Measurements from ENCODE around the gene TRERF1. TPM values are rescaled to one million over a fixed set of nuclear protein-coding genes. Genes with fewer than 3 reads are reported as not detected.

The TRERF1 gene
- total and polyA plus RNA-seq, 2 experiments from 2014 or later, result 6.4 to 8.7 TPM

GRCh38 chr6:42304053-42304712, 147.5 kb downstream of the TRERF1 start:
- H3K27ac ChIP-seq, result no peak overlapping the region
- H3K4me1 ChIP-seq (ENCODE audit: low read depth), result peaks cover 2% of the 10 kb centered on the region
- H3K36me3 ChIP-seq, result no peaks in the 10 kb centered on the region
- no peak for TF ChIP-seq CTCF (IDR thresholded peaks at IDR 0.05; ENCODE audit: low read depth, low read length)
- H3K4me3 ChIP-seq, result no peak overlapping the region
- no peaks in the 10 kb centered on the region for H3K27me3 ChIP-seq
- DNase-seq (ENCODE audit: low read depth in 1 of 2, low spot score in 1 of 2), result no peak
- H3K9me3 ChIP-seq (ENCODE audit: low read depth), result no peaks in the 10 kb centered on the region

- Histone ChIP-seq H3K4me3 (no peak overlapping the region), H3K27ac (no peak overlapping the region), H3K36me3 (no peaks in the 10 kb centered on the region), H3K4me1 (ENCODE audit: low read depth) (peaks cover 2% of the 10 kb centered on the region), H3K27me3 (no peaks in the 10 kb centered on the region), H3K9me3 (ENCODE audit: low read depth) (no peaks in the 10 kb centered on the region)
- peak in 1 of 2 donors; percentile 50 for DNase-seq (ENCODE audit: low read depth in 1 of 2, low spot score in 1 of 2)
- TF ChIP-seq CTCF (IDR thresholded peaks at IDR 0.05; ENCODE audit: low read depth, low read length), result no peak
These were observed 149.3 kb downstream of the TRERF1 start for GRCh38 chr6:42302411-42302810.

- Histone ChIP-seq H3K4me1 (ENCODE audit: low read depth) (peaks cover 2% of the 10 kb centered on the region), H3K9me3 (ENCODE audit: low read depth) (no peaks in the 10 kb centered on the region), H3K36me3 (no peaks in the 10 kb centered on the region), H3K27me3 (no peaks in the 10 kb centered on the region), H3K27ac (no peak overlapping the region), H3K4me3 (no peak overlapping the region)
- DNase-seq (ENCODE audit: low read depth in 1 of 2, low spot score in 1 of 2), result no peak
- TF ChIP-seq CTCF (IDR thresholded peaks at IDR 0.05; ENCODE audit: low read depth, low read length), result no peak
These were observed 149.7 kb downstream of the TRERF1 start for GRCh38 chr6:42301986-42302385.

- Histone ChIP-seq H3K9me3 (ENCODE audit: low read depth) (no peaks in the 10 kb centered on the region), H3K4me1 (ENCODE audit: low read depth) (peaks cover 2% of the 10 kb centered on the region), H3K27me3 (no peaks in the 10 kb centered on the region), H3K27ac (no peak overlapping the region), H3K4me3 (no peak overlapping the region), H3K36me3 (no peaks in the 10 kb centered on the region)
- no peak for TF ChIP-seq CTCF (IDR thresholded peaks at IDR 0.05; ENCODE audit: low read depth, low read length)
- DNase-seq (ENCODE audit: low read depth in 1 of 2, low spot score in 1 of 2), result no peak
These were observed 151.0 kb downstream of the TRERF1 start for GRCh38 chr6:42300701-42301100.

GRCh38 chr6:42300185-42300584, 151.5 kb downstream of the TRERF1 start:
- Histone ChIP-seq H3K4me3 (no peak overlapping the region), H3K36me3 (no peaks in the 10 kb centered on the region), H3K27ac (no peak overlapping the region), H3K27me3 (no peaks in the 10 kb centered on the region), H3K9me3 (ENCODE audit: low read depth) (no peaks in the 10 kb centered on the region), H3K4me1 (ENCODE audit: low read depth) (peaks cover 2% of the 10 kb centered on the region)
- DNase-seq (ENCODE audit: low read depth in 1 of 2, low spot score in 1 of 2), result no peak
- TF ChIP-seq CTCF (IDR thresholded peaks at IDR 0.05; ENCODE audit: low read depth, low read length), result no peak

Data from cardiac muscle cell (in vitro differentiated cells and primary cell).